ENCODE measurements around the gene GCC1. TPM values are rescaled to one million over a fixed set of nuclear protein-coding genes. Genes with fewer than 3 reads are reported as not detected.

Gene GCC1
- total RNA-seq, 2 donors from 2014 or later, result 13.5 to 17.7 TPM

DNA sequence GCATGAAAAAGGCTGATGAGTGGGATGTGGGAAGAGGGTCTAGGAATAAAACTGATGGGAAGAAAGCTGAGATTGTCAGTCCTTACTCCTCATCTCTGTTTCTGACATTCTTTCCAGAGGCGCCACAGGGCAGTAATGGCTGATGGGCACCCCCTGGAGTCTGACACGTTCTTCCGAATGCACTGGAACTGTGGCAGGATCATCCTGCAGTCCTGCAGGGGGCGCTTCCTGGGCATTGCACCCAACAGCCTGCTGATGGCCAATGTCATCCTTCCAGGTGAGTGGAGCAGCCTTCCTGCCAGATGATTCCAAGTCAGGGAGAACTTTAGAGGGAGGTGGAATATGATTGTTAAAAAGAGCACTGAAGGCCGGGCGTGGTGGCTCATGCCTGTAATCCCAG lies 12.9 kb upstream of the GCC1 start:
- Histone ChIP-seq H3K4me3 (no peak overlapping the region), H3K36me3 (no peaks in the 10 kb centered on the region), H3K9me3 (no peaks in the 10 kb centered on the region), H3K27me3 (replicated peaks; ENCODE audit: insufficient read depth) (no peaks in the 10 kb centered on the region), H3K27ac (no peak overlapping the region), H3K4me1 (ENCODE audit: control insufficient read depth in 1 of 2, low read depth in 2 of 2) (no peaks in the 10 kb centered on the region)
- TF ChIP-seq CTCF (IDR thresholded peaks at IDR 0.05), result no peak
- DNase-seq (ENCODE audit: low spot score) (no peak), ATAC-seq (ENCODE audit: insufficient number of reproducible peaks, low FRiP score, low read depth) (no peak)

DNA sequence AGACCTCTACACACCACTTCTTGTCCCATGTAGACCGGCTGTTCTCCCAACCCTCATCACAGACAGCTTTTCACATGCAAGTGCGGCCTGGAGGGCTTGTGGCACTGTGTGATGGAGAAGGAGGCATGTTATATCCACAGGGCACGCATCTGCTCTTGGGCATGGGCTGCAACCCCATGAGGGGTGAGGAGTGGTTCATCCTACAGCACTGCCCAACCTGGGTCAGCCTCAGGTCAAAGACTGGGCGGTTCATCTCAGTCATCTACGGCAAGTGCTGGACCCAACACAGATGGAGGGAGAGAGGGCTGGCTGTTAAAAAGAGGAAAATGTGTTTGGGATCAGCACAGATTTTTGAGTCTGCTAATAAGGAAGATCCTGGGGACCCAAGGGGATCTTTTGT lies 10.3 kb upstream of the GCC1 start:
- no peak overlapping the region for H3K4me3 ChIP-seq
- no peaks in the 10 kb centered on the region for H3K4me1 ChIP-seq (ENCODE audit: control insufficient read depth in 1 of 2, low read depth in 2 of 2)
- no peak overlapping the region for H3K27ac ChIP-seq
- no peaks in the 10 kb centered on the region for H3K27me3 ChIP-seq (replicated peaks; ENCODE audit: insufficient read depth)
- DNase-seq (ENCODE audit: low spot score) (no peak), ATAC-seq (ENCODE audit: insufficient number of reproducible peaks, low FRiP score, low read depth) (no peak)
- H3K36me3 ChIP-seq, result peaks cover 12% of the 10 kb centered on the region
- no peaks in the 10 kb centered on the region for H3K9me3 ChIP-seq
- TF ChIP-seq CTCF (IDR thresholded peaks at IDR 0.05), result no peak

GRCh38 chr7:127594490-127594889 lies 9.1 kb upstream of the GCC1 start:
- Histone ChIP-seq H3K27me3 (replicated peaks; ENCODE audit: insufficient read depth) (no peaks in the 10 kb centered on the region), H3K4me1 (ENCODE audit: control insufficient read depth in 1 of 2, low read depth in 2 of 2) (peaks cover 4 to 10% of the 10 kb centered on the region in 2 donors), H3K4me3 (no peak overlapping the region), H3K9me3 (no peaks in the 10 kb centered on the region), H3K27ac (no peak overlapping the region), H3K36me3 (peaks cover 18% of the 10 kb centered on the region)
- DNase-seq (ENCODE audit: low spot score) (no peak), ATAC-seq (ENCODE audit: insufficient number of reproducible peaks, low FRiP score, low read depth) (no peak)
- TF ChIP-seq CTCF (IDR thresholded peaks at IDR 0.05), result no peak

DNA sequence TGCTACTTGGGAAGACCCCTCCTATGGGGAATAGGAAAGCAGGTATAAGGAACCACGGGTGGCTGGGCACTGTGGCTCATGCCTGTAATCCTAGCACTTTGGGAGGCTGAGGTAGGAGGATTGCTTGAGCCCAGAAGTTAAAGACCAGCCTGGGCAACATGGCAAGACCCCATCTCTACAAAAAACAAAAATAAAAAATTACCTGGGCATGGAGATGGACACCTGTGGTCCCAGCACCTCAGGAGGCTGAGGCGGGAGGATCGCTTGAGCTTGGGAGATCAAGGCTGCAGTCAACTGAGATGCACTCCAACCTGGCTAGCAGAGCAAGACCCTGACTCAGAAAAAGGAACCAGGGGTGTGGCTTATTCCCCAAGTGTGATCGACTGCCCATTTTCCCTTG lies 7.2 kb upstream of the GCC1 start:
- Histone ChIP-seq H3K27me3 (replicated peaks; ENCODE audit: insufficient read depth) (no peaks in the 10 kb centered on the region), H3K9me3 (no peaks in the 10 kb centered on the region), H3K27ac (no peak overlapping the region), H3K36me3 (peaks cover 18% of the 10 kb centered on the region), H3K4me3 (no peak overlapping the region), H3K4me1 (ENCODE audit: control insufficient read depth in 1 of 2, low read depth in 2 of 2) (peaks cover 10 to 18% of the 10 kb centered on the region in 2 donors)
- DNase-seq (ENCODE audit: low spot score) (no peak), ATAC-seq (ENCODE audit: insufficient number of reproducible peaks, low FRiP score, low read depth) (no peak)
- TF ChIP-seq CTCF (IDR thresholded peaks at IDR 0.05), result no peak

- Histone ChIP-seq H3K27me3 (replicated peaks; ENCODE audit: insufficient read depth) (no peaks in the 10 kb centered on the region), H3K9me3 (no peaks in the 10 kb centered on the region), H3K36me3 (peaks cover 18% of the 10 kb centered on the region), H3K4me3 (no peak overlapping the region), H3K27ac (no peak overlapping the region), H3K4me1 (ENCODE audit: control insufficient read depth in 1 of 2, low read depth in 2 of 2) (peaks cover 10 to 20% of the 10 kb centered on the region in 2 donors)
- DNase-seq (ENCODE audit: low spot score) (no peak), ATAC-seq (ENCODE audit: insufficient number of reproducible peaks, low FRiP score, low read depth) (no peak)
- no peak for TF ChIP-seq CTCF (IDR thresholded peaks at IDR 0.05)
Observed at GRCh38 chr7:127591591-127591990, 6.2 kb upstream of the GCC1 start.

All from thoracic aorta (tissue), 2 donors.